B cell (primary cell): ENCODE data around the gene ELMOD3. TPM values are rescaled to one million over a fixed set of nuclear protein-coding genes. Genes with fewer than 3 reads are reported as not detected.
A peak's percentile ranks its signal among the peaks of the same experiment; 100 is the strongest.

Experiments
- ATAC-seq: fragments of 200-7000 bp; cut with Tn5 transposase; one replicate; pipeline ENCODE4 v1.10.0; 2021; ENCODE audit warnings: low read depth, mild to moderate bottlenecking, moderate number of reproducible peaks, moderate library complexity
- CTCF ChIA-PET: fragments of 350-600 bp; sonication (Branson Sonifier 250); formaldehyde crosslinking; loops from one replicate; lab custom pipeline; 2021; ENCODE audit warnings: antibody characterized with exemption, inconsistent platforms; lab: Charles Lee
- POLR2A ChIA-PET: fragments of 350-600 bp; sonication (Branson Sonifier 250); formaldehyde crosslinking; loops from one replicate; lab custom pipeline; 2021; ENCODE audit warnings: antibody characterized with exemption; lab: Charles Lee
- DNase-seq: peaks from one replicate; pipeline ENCODE4 v3.0.0; 2013
- H2AFZ ChIP-seq: 2 replicates; pipeline ENCODE4 v1.6.1; 2012; ENCODE audit warnings: mild to moderate bottlenecking, low read depth, low read length; ENCODE audit not compliant: insufficient read depth, poor library complexity, severe bottlenecking
- H3K27ac ChIP-seq, 2 donors: 1 replicate in 1 of 2; 2 replicates in 1 of 2; pipeline ENCODE4 v1.5.1; 2012 to 2013; ENCODE audit warnings: low read length in 2 of 2, mild to moderate bottlenecking in 2 of 2, moderate library complexity in 1 of 2
- H3K27me3 ChIP-seq, 4 experiments: fragments of 200-600 bp in 1 of 4; sonication (generic) in 1 of 4; replicated peaks in 1 of 4; 1 replicate in 2 of 4; 2 replicates in 2 of 4; pipeline versions ENCODE4 v1.6.1 to v1.7.0; 2013 to 2016; ENCODE audit warnings: low read length in 3 of 4, mild to moderate bottlenecking in 2 of 4, mixed read lengths in 1 of 4, moderate library complexity in 1 of 4; ENCODE audit not compliant: insufficient read depth in 4 of 4, control insufficient read depth in 3 of 4; ENCODE audit errors: control extremely low read depth in 1 of 4
- H3K36me3 ChIP-seq, 2 experiments: replicated peaks in 1 of 2; 1 replicate in 1 of 2; 2 replicates in 1 of 2; pipeline versions ENCODE4 v1.6.1 to v1.7.1; 2013; ENCODE audit warnings: low read length in 1 of 2; ENCODE audit not compliant: insufficient read depth in 2 of 2, control insufficient read depth in 1 of 2; ENCODE audit errors: control extremely low read depth in 1 of 2, extremely low read depth in 1 of 2
- H3K4me1 ChIP-seq, 2 donors: fragments of 200-600 bp in 1 of 2; sonication (generic) in 1 of 2; 1 replicate in 1 of 2; 2 replicates in 1 of 2; pipeline versions ENCODE4 v1.5.1 to v1.6.1; 2013 to 2017; ENCODE audit warnings: low read length in 2 of 2; ENCODE audit not compliant: control insufficient read depth in 2 of 2, insufficient read depth in 2 of 2
- H3K4me2 ChIP-seq: replicated peaks from 2 replicates; pipeline ENCODE3; 2012; ENCODE audit warnings: mild to moderate bottlenecking, low read depth, low read length; ENCODE audit not compliant: poor library complexity, severe bottlenecking
- H3K4me3 ChIP-seq, 5 experiments: fragments of 200-600 bp in 1 of 5; sonication (generic) in 1 of 5; 1 replicate in 3 of 5; 2 replicates in 2 of 5; pipeline versions ENCODE4 v1.5.1 to v1.7.0; 2011 to 2016; ENCODE audit warnings: low read length in 4 of 5, mild to moderate bottlenecking in 4 of 5, low read depth in 2 of 5, control low read depth in 1 of 5, moderate library complexity in 1 of 5; ENCODE audit not compliant: insufficient read depth in 1 of 5; ENCODE audit errors: control extremely low read depth in 1 of 5, extremely low read depth in 1 of 5
- H3K79me2 ChIP-seq: fragments of 200-600 bp; sonication (generic); one replicate; pipeline ENCODE4 v1.6.0; 2016; ENCODE audit warnings: low read length; ENCODE audit not compliant: control insufficient read depth, insufficient read depth
- H3K9ac ChIP-seq: fragments of 200-600 bp; sonication (generic); 2 replicates; pipeline ENCODE4 v1.6.1; 2017; ENCODE audit warnings: mild to moderate bottlenecking, low read length, moderate library complexity
- H3K9me3 ChIP-seq, 3 donors: one replicate each; pipeline versions ENCODE4 v1.6.1 to v1.7.1; 2013; ENCODE audit warnings: low read length in 2 of 3; ENCODE audit not compliant: control insufficient read depth in 2 of 3, insufficient read depth in 1 of 3; ENCODE audit errors: control extremely low read depth in 1 of 3
- H4K20me1 ChIP-seq: 2 replicates; pipeline ENCODE4 v1.6.0; 2012; ENCODE audit warnings: mild to moderate bottlenecking, low read length; ENCODE audit not compliant: insufficient read depth, control insufficient read depth, poor library complexity, severe bottlenecking
- H3K27ac Mint-ChIP-seq: one replicate; pipeline ENCODE4 v1.8.0; 2021; ENCODE audit warnings: mixed read lengths
- H3K27me3 Mint-ChIP-seq: one replicate; pipeline ENCODE4 v1.8.0; 2021; ENCODE audit warnings: mixed read lengths
- H3K4me1 Mint-ChIP-seq: one replicate; pipeline ENCODE4 v1.8.0; 2021; ENCODE audit warnings: mixed read lengths
- H3K4me3 Mint-ChIP-seq: one replicate; pipeline ENCODE4 v1.8.0; 2021; ENCODE audit warnings: mixed read lengths
- H3K9me3 Mint-ChIP-seq: one replicate; pipeline ENCODE4 v1.8.0; 2022; ENCODE audit warnings: mixed read lengths; ENCODE audit not compliant: insufficient read depth
- EZH2 ChIP-seq: IDR thresholded peaks from 2 replicates; pipeline ENCODE4 v1.6.1; 2012; ENCODE audit warnings: borderline replicate concordance, low read depth, mild to moderate bottlenecking, moderate library complexity, low read length; ENCODE audit not compliant: insufficient read depth, poor library complexity, severe bottlenecking
- WGBS: methylation state at CpG from one replicate; pipeline ENCODE4 v1.1.5; 2013; ENCODE audit warnings: missing lambda C conversion rate; ENCODE audit not compliant: insufficient coverage; 5-methylcytosine and 5-hydroxymethylcytosine counted together
- intact Hi-C: fragments of 100-400 bp; cut with micrococcal nuclease; formaldehyde crosslinking; loops from one replicate; pipeline ENCODE4 v1.10.0; 2022
- polyA plus RNA-seq: library from polyadenylated mRNA; depleted of rRNA; stranded (reverse); fragments of >200 nt; gene quantifications from 2 replicates; pipeline ENCODE4 v1.2.3, GENCODE V29; 2012
- total RNA-seq, 2 donors: library from RNA; stranded (reverse); fragments of 120-200 nt in 1 of 2; gene quantifications; 1 replicate in 1 of 2; 2 replicates in 1 of 2; pipeline versions ENCODE4 v1.2.3 to v1.2.4, GENCODE V29; 2013 to 2022
- TF ChIP-seq, protein P1 (sequence below): fragments of 200-600 bp; IDR thresholded peaks from one replicate; pipeline ENCODE4 v1.8.0; 2022; ENCODE audit warnings: antibody characterized with exemption, mild to moderate bottlenecking

The ELMOD3 gene
- total and polyA plus RNA-seq, 2 donors (not counting 1 experiment from before 2014, with no cell fraction given): 34.3 to 57.6 TPM

DNA sequence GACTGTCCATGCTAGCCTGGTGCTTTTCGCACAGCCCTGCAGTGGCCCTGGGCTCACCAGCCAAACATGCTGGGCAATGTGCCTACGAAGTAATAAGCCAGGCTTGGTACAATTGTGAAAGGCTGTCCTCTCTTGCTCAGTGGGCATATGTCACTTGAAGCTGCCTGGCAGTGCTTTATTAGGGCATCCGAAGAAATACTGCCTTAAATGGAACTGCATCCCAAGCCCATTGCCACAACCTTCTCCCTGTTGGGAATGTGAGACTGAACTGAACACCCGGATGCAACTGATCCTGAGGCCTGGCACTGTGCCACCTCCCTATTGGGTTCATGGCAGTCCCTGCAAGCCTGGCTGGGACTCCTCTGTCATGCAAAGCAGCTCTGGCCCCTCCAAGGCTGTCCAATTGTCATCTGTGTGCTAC lies 39.7 kb downstream of the ELMOD3 start:
- peaks cover 25 to 26% of the 10 kb centered on the region in 2 donors for H3K4me1 ChIP-seq
- CTCF ChIA-PET: interaction anchor here (0.6 to 7.9 kb wide), 4 partner anchors 20 to 158 kb away, joined by 3 to 182 read pairs (median 36); partner anchors contain the start of gene SH2D6
- H3K4me2 ChIP-seq: no peak overlapping the region
- no peaks in the 10 kb centered on the region for H3K9me3 ChIP-seq
- no peak for DNase-seq
- no peaks in the 10 kb centered on the region for H4K20me1 ChIP-seq
- 100% methylated on average over 4 of the region's 4 CpGs for WGBS
- H3K36me3 ChIP-seq: peaks cover 1 to 74% of the 10 kb centered on the region in 2 experiments
- H2AFZ ChIP-seq: no peak overlapping the region
- Mint-ChIP-seq H3K9me3 (no peaks in the 10 kb centered on the region), H3K27me3 (no peaks in the 10 kb centered on the region), H3K27ac (peak overlapping the region; percentile 69), H3K4me3 (no peak overlapping the region), H3K4me1 (peaks cover 31% of the 10 kb centered on the region)
- no peak for ATAC-seq
- no peak for TF ChIP-seq EZH2
- TF ChIP-seq, protein P1, sequence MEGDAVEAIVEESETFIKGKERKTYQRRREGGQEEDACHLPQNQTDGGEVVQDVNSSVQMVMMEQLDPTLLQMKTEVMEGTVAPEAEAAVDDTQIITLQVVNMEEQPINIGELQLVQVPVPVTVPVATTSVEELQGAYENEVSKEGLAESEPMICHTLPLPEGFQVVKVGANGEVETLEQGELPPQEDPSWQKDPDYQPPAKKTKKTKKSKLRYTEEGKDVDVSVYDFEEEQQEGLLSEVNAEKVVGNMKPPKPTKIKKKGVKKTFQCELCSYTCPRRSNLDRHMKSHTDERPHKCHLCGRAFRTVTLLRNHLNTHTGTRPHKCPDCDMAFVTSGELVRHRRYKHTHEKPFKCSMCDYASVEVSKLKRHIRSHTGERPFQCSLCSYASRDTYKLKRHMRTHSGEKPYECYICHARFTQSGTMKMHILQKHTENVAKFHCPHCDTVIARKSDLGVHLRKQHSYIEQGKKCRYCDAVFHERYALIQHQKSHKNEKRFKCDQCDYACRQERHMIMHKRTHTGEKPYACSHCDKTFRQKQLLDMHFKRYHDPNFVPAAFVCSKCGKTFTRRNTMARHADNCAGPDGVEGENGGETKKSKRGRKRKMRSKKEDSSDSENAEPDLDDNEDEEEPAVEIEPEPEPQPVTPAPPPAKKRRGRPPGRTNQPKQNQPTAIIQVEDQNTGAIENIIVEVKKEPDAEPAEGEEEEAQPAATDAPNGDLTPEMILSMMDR: no peak
- peak overlapping the region; percentile 7 to 68 for H3K27ac ChIP-seq
- H3K4me3 ChIP-seq: no peak overlapping the region
- no peaks in the 10 kb centered on the region for H3K79me2 ChIP-seq
- intact Hi-C loops: loop anchor here (5.0 kb wide), 2 partner anchors 67 to 208 kb away; partner anchors contain the start of genes TGOLN2 and TMEM150A
- no peak overlapping the region for H3K9ac ChIP-seq
- H3K27me3 ChIP-seq: no peaks in the 10 kb centered on the region
- POLR2A ChIA-PET: interaction anchor here (0.6 to 1.0 kb wide), 2 partner anchors 15 to 167 kb away, joined by 4 to 6 read pairs; partner anchors contain the start of gene GGCX

DNA sequence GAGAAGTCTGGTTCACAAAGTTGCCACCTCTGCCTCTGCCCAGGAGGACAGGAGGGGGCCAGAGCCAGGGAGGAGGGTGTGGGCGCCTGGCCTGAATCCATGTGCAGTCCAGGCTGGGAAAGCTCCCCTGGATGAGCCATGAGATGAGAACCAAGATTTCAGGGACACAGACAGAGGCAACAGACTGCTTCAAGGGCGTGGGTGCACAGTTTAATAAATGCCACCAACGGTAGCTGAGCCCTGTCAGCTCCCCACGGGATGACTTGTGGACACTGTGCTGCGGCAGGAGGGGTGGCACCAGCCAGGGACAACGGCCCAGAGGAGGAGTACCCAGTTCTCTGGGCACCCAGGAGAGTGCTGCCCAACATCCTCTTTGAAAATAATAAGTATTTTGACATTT lies 40.4 kb downstream of the ELMOD3 start:
- H3K27ac ChIP-seq: no peak overlapping the region
- no peaks in the 10 kb centered on the region for H3K9me3 ChIP-seq
- H3K27me3 ChIP-seq: no peaks in the 10 kb centered on the region
- no peak for DNase-seq
- intact Hi-C loops: loop anchor here (5.0 kb wide), 2 partner anchors 68 to 207 kb away; partner anchors contain the start of genes TGOLN2 and TMEM150A
- 91% methylated on average over 6 of the region's 6 CpGs for WGBS
- H3K4me1 Mint-ChIP-seq: peaks cover 31% of the 10 kb centered on the region
- no peaks in the 10 kb centered on the region for H3K79me2 ChIP-seq
- POLR2A ChIA-PET: interaction anchor here (0.6 kb wide), 1 partner anchor 166 kb away, joined by 6 read pairs; the partner anchor contains the start of gene GGCX
- no peak overlapping the region for H3K4me3 Mint-ChIP-seq
- H3K4me3 ChIP-seq: no peak overlapping the region
- no peaks in the 10 kb centered on the region for H3K9me3 Mint-ChIP-seq
- H4K20me1 ChIP-seq: no peaks in the 10 kb centered on the region
- no peak overlapping the region for H3K27ac Mint-ChIP-seq
- CTCF ChIA-PET: interaction anchor here (0.6 to 7.9 kb wide), 2 partner anchors 25 to 157 kb away, joined by 3 to 67 read pairs; partner anchors contain the start of gene SH2D6
- no peak overlapping the region for H2AFZ ChIP-seq
- no peak for ATAC-seq
- no peaks in the 10 kb centered on the region for H3K27me3 Mint-ChIP-seq
- peaks cover 1 to 73% of the 10 kb centered on the region in 2 experiments for H3K36me3 ChIP-seq
- TF ChIP-seq, protein P1: no peak
- TF ChIP-seq EZH2: no peak
- peaks cover 25 to 26% of the 10 kb centered on the region in 2 donors for H3K4me1 ChIP-seq
- H3K9ac ChIP-seq: no peak overlapping the region
- no peak overlapping the region for H3K4me2 ChIP-seq
